GM12878 (cell line): Measurements from ENCODE around the gene CD1B. TPM values are rescaled to one million over a fixed set of nuclear protein-coding genes. Genes with fewer than 3 reads are reported as not detected.
A peak's percentile ranks its signal among the peaks of the same experiment; 100 is the strongest.

ENCODE experiments used
- ATAC-seq: fragments of 200-7000 bp; cut with Tn5 transposase; 3 replicates; pipeline ENCODE4 v1.9.1; 2020; ENCODE audit warnings: mild to moderate bottlenecking, moderate library complexity
- BruUV-seq: library from RNA; stranded (reverse); fragments of 400-500 nt; replicated peaks from 2 replicates; lab custom pipeline; 2021; lab: Mats Ljungman, UMichigan
- CTCF ChIA-PET: fragments of 300-600 bp; sonication (Branson Sonifier 250); formaldehyde crosslinking; extraction: SDS; loops from one replicate; lab custom pipeline; 2021; ENCODE audit warnings: inconsistent platforms; lab: Yijun Ruan, JAX
- POLR2A ChIA-PET: fragments of 350-600 bp; formaldehyde crosslinking; extraction: SDS; loops from one replicate; lab custom pipeline; 2021; ENCODE audit warnings: inconsistent platforms; lab: Charles Lee
- RAD21 ChIA-PET: fragments of 300-600 bp; sonication (Branson Sonifier 250); formaldehyde crosslinking; loops from one replicate; lab custom pipeline; 2023; ENCODE audit warnings: antibody characterized with exemption; ENCODE audit not compliant: unreplicated experiment; lab: Charles Lee
- SMC1A ChIA-PET: fragments of 300-600 bp; sonication (Branson Sonifier 250); formaldehyde crosslinking; loops from one replicate; lab custom pipeline; 2023; ENCODE audit not compliant: unreplicated experiment, uncharacterized antibody; lab: Charles Lee
- DNase-seq: peaks from one replicate; pipeline ENCODE4 v3.0.0-alpha.2; 2011; ENCODE audit warnings: low read depth, low spot score
- FAIRE-seq: peaks from 3 replicates; lab custom pipeline; 2011; peaks lifted over from hg19 to GRCh38; lab: Jason Lieb, UNC
- H2AFZ ChIP-seq: 2 replicates; pipeline ENCODE4 v1.6.0; 2011; ENCODE audit warnings: low read depth, low read length, control low read depth; ENCODE audit not compliant: control insufficient read depth
- H3K27ac ChIP-seq: 2 replicates; pipeline ENCODE4 v1.5.1; 2011; ENCODE audit warnings: control low read depth; ENCODE audit not compliant: control insufficient read depth, insufficient read depth
- H3K27me3 ChIP-seq, 2 experiments: replicated peaks in 1 of 2; 2 replicates each; pipeline versions ENCODE4 v1.6.0 to v1.6.1; 2011; ENCODE audit warnings: low read length in 1 of 2; ENCODE audit not compliant: control insufficient read depth in 2 of 2, insufficient read depth in 2 of 2
- H3K36me3 ChIP-seq, 2 experiments: 2 replicates each; pipeline ENCODE4 v1.5.1; 2011; ENCODE audit warnings: low read length in 1 of 2; ENCODE audit not compliant: control insufficient read depth in 2 of 2, insufficient read depth in 2 of 2
- H3K4me1 ChIP-seq: 2 replicates; pipeline ENCODE4 v1.6.1; 2011; ENCODE audit warnings: mild to moderate bottlenecking, low read length, moderate library complexity, mixed read lengths; ENCODE audit not compliant: control insufficient read depth, insufficient read depth
- H3K4me2 ChIP-seq: 2 replicates; pipeline ENCODE4 v1.6.0; 2011; ENCODE audit warnings: control low read depth; ENCODE audit not compliant: control insufficient read depth, insufficient read depth
- H3K4me3 ChIP-seq: fragments of 200-600 bp; sonication (generic); 2 replicates; pipeline ENCODE4 v1.5.1; 2016
- H3K79me2 ChIP-seq: 2 replicates; pipeline ENCODE4 v1.6.0; 2011; ENCODE audit warnings: low read length; ENCODE audit not compliant: control insufficient read depth, insufficient read depth
- H3K9ac ChIP-seq: 2 replicates; pipeline ENCODE4 v1.8.0; 2011; ENCODE audit warnings: low read length, control low read depth, mixed read lengths; ENCODE audit not compliant: control insufficient read depth, insufficient read depth
- H3K9me3 ChIP-seq: replicated peaks from 3 replicates; pipeline ENCODE4 v1.5.1; 2011; ENCODE audit warnings: mild to moderate bottlenecking, low read length; ENCODE audit not compliant: control insufficient read depth, insufficient read depth
- H4K20me1 ChIP-seq: 2 replicates; pipeline ENCODE4 v1.6.0; 2011; ENCODE audit not compliant: control insufficient read depth, insufficient read depth
- BACH1 ChIP-seq: fragments of 450-650 bp; IDR thresholded peaks from 2 replicates; pipeline ENCODE4 v1.6.1; 2017; ENCODE audit warnings: mild to moderate bottlenecking, borderline replicate concordance
- CBX3 ChIP-seq: fragments of 200-600 bp; sonication (generic); IDR thresholded peaks from 2 replicates; pipeline ENCODE4 v1.6.1; 2016; ENCODE audit warnings: low read depth, borderline replicate concordance
- CHD2 ChIP-seq: IDR thresholded peaks from 2 replicates; pipeline ENCODE4 v1.6.1; 2011; ENCODE audit warnings: low read depth, low read length, improper control_type of control experiment, borderline replicate concordance
- CHD4 ChIP-seq: fragments of 200-600 bp; sonication (generic); IDR thresholded peaks from 2 replicates; pipeline ENCODE4 v1.6.1; 2016; ENCODE audit warnings: mild to moderate bottlenecking
- EP300 ChIP-seq, 2 experiments: fragments of 150-350 bp in 1 of 2; IDR thresholded peaks; 2 replicates each; pipeline ENCODE4 v1.6.1; 2011 to 2012; ENCODE audit warnings: low read depth in 2 of 2, low read length in 2 of 2, borderline replicate concordance in 1 of 2, improper control_type of control experiment in 1 of 2, inconsistent platforms in 1 of 2; ENCODE audit not compliant: control insufficient read depth in 1 of 2
- FOXM1 ChIP-seq: IDR thresholded peaks from 2 replicates; pipeline ENCODE4 v1.6.1; 2012; ENCODE audit warnings: low read depth, mild to moderate bottlenecking, inconsistent platforms, low read length, moderate library complexity
- HDGF ChIP-seq: fragments of 450-650 bp; IDR thresholded peaks from 2 replicates; pipeline ENCODE4 v1.6.1; 2016; ENCODE audit warnings: antibody characterized with exemption
- LARP7 ChIP-seq: fragments of 450-650 bp; IDR thresholded peaks from 2 replicates; pipeline ENCODE4 v1.6.1; 2017; ENCODE audit warnings: mild to moderate bottlenecking
- NFIC ChIP-seq: IDR thresholded peaks from 2 replicates; pipeline ENCODE4 v1.6.1; 2012; ENCODE audit warnings: low read depth, mild to moderate bottlenecking, inconsistent platforms, low read length, moderate library complexity
- NFYA ChIP-seq: IDR thresholded peaks from 2 replicates; pipeline ENCODE4 v1.6.1; 2011; ENCODE audit warnings: low read depth, mild to moderate bottlenecking, low read length, improper control_type of control experiment, borderline replicate concordance
- PAX5 ChIP-seq: IDR thresholded peaks from 2 replicates; pipeline ENCODE4 v1.6.1; 2011; ENCODE audit warnings: low read depth, low read length, borderline replicate concordance
- POLR2AphosphoS2 ChIP-seq: IDR thresholded peaks from 2 replicates; pipeline ENCODE4 v1.6.1; 2011; ENCODE audit warnings: low read depth, mild to moderate bottlenecking, low read length, improper control_type of control experiment, moderate library complexity
- RFX5 ChIP-seq: IDR thresholded peaks from 2 replicates; pipeline ENCODE4 v1.6.1; 2011; ENCODE audit warnings: low read depth, low read length, improper control_type of control experiment
- SUZ12 ChIP-seq: fragments of 200-600 bp; sonication (generic); IDR thresholded peaks from one replicate; pipeline ENCODE4 v1.6.1; 2018; ENCODE audit warnings: antibody characterized with exemption, mild to moderate bottlenecking; ENCODE audit not compliant: unreplicated experiment
- ZNF207 ChIP-seq: fragments of 450-650 bp; IDR thresholded peaks from 2 replicates; pipeline ENCODE4 v1.6.1; 2014; ENCODE audit warnings: antibody characterized with exemption, mild to moderate bottlenecking, borderline replicate concordance
- WGBS: methylation state at CpG from one replicate; pipeline ENCODE4 v1.1.6; 2016; ENCODE audit warnings: low lambda C conversion rate; ENCODE audit not compliant: insufficient replicate concordance, insufficient coverage; ENCODE audit errors: missing lambda C conversion rate; 5-methylcytosine and 5-hydroxymethylcytosine counted together
- in situ Hi-C: fragments of 300-500 bp; cut with MboI; formaldehyde crosslinking; loops from 9 replicates; pipeline ENCODE4 v1.14.3; 2018; ENCODE audit warnings: mixed read lengths
- intact Hi-C: fragments of 100-400 bp; cut with micrococcal nuclease; formaldehyde crosslinking; loops from one replicate; pipeline ENCODE4 v1.14.2; 2022; ENCODE audit not compliant: unreplicated experiment
- polyA plus RNA-seq, 11 experiments: library from polyadenylated mRNA; depleted of rRNA in 4 of 11; unstranded in 6 of 11; stranded (reverse) in 5 of 11; fragments of >200 nt; fragmentation: Nextera tagmentation in 4 of 11; fragmentation: Illumina TruSeq in 1 of 11; extraction: Ambion mirVana in 4 of 11; extraction: Trizol in 1 of 11; gene quantifications; 1 replicate in 1 of 11; 2 replicates in 10 of 11; pipeline versions ENCODE4 v1.2.1 to v1.2.3, GENCODE V29; 2011 to 2016; ENCODE audit warnings: inconsistent platforms in 2 of 11, missing spikeins in 2 of 11, low read depth in 1 of 11
- total RNA-seq, 4 experiments: library from RNA; depleted of rRNA in 3 of 4; stranded (reverse); fragments of >200 nt in 3 of 4; fragmentation: Illumina TruSeq in 1 of 4; extraction: Trizol in 1 of 4; gene quantifications; 2 replicates each; pipeline versions ENCODE4 v1.2.1 to v1.2.3, GENCODE V29; 2013 to 2021
- TF ChIP-seq, protein P1 (sequence below): IDR thresholded peaks from 2 replicates; pipeline ENCODE4 v1.6.1; 2011; ENCODE audit warnings: low read depth, low read length, improper control_type of control experiment, borderline replicate concordance
- TF ChIP-seq, protein P2 (sequence below): fragments of 450-650 bp; IDR thresholded peaks from 2 replicates; pipeline ENCODE4 v1.6.1; 2014; ENCODE audit warnings: mild to moderate bottlenecking
- TF ChIP-seq, protein P3 (sequence below): fragments of 450-650 bp; IDR thresholded peaks from 2 replicates; pipeline ENCODE4 v1.6.1; 2017; ENCODE audit warnings: mild to moderate bottlenecking
- TF ChIP-seq, protein P4 (sequence below): IDR thresholded peaks from 2 replicates; pipeline ENCODE4 v1.6.1; 2011; ENCODE audit warnings: borderline replicate concordance, low read depth, mild to moderate bottlenecking, moderate library complexity, mixed read lengths, low read length; ENCODE audit not compliant: insufficient read depth; ENCODE audit errors: extremely low read length

The CD1B gene
- total and polyA plus RNA-seq, 10 of the 15 experiments (the other 5 are each of a cell fraction or from before 2014, with no cell fraction given), result not detected

DNA sequence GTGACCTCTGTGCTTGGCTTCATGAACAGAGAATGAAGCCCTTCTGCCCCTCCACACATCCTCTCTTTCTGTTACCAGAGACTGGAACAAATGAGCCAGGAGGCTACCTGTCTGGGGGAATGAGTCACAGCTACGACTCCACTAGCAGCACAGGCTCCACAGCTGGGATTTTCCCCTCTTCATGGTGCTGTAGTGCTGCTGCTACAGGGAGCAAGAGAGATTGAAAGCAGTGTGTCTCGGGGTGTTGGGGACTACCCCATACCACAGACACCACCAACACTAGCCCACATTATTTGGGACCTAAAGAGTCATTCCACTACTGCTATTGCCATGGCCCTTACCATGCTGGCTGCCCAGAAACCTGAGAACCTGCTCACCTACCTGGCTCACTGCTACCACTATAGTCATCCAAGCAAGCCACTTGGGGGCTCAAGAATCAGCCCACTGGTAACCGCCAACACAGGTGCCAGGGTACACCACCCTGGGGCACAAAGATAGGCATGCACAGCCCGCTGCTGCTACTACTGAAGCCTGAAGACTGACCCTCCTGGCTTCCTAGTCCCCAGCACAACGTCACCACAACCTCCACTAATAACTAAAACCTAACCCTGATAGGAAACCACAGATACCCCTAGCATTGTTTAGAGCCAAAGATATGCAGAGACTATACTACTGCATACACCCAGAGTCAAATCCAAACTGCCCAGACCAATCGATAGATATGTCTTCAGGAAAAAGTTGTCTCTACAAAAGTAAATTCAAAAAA is 40.0 kb upstream of the CD1B start:
- no peak overlapping the region for H3K9ac ChIP-seq
- peaks cover 3% of the 10 kb centered on the region; the same call in 1 of the 2 replicates for H3K4me1 ChIP-seq
- H2AFZ ChIP-seq, result no peak overlapping the region
- no peak for FAIRE-seq
- under 1% methylated on average over 6 of the region's 6 CpGs for WGBS
- intact Hi-C loops (no loop called here), in situ Hi-C loops (no loop called here)
- no peak overlapping the region for H3K4me2 ChIP-seq
- no TSS peak for BruUV-seq
- no peaks in the 10 kb centered on the region for H3K27me3 ChIP-seq
- DNase-seq, result peak; percentile 45
- RAD21 ChIA-PET, result interaction anchor here (1.1 kb wide), 1 partner anchor 41 kb away, joined by 3 read pairs; no protein-coding TSS in a partner anchor
- SMC1A ChIA-PET, result no interaction called here
- no peak overlapping the region for H3K4me3 ChIP-seq
- no peak overlapping the region for H3K27ac ChIP-seq
- H3K79me2 ChIP-seq, result no peaks in the 10 kb centered on the region
- H4K20me1 ChIP-seq, result no peaks in the 10 kb centered on the region
- POLR2A ChIA-PET, result no interaction called here
- H3K9me3 ChIP-seq, result no peaks in the 10 kb centered on the region; the same call in 2 of the 3 replicates
- CTCF ChIA-PET, result no interaction called here
- no peaks in the 10 kb centered on the region for H3K36me3 ChIP-seq
- peak; percentile 98 for ATAC-seq
- TF ChIP-seq ZNF207 (no peak), POLR2AphosphoS2 (no peak), BACH1 (no peak), LARP7 (no peak), PAX5 (no peak), NFYA (no peak), CHD4 (no peak), CBX3 (no peak), NFIC (no peak), CHD2 (no peak), HDGF (no peak), SUZ12 (no peak), RFX5 (no peak), EP300 (IDR thresholded peaks at IDR 0.05; ENCODE audit: borderline replicate concordance in 1 of 2, control insufficient read depth in 1 of 2, low read depth in 2 of 2, low read length in 2 of 2) (no peak), FOXM1 (no peak)
- TF ChIP-seq, protein P1, sequence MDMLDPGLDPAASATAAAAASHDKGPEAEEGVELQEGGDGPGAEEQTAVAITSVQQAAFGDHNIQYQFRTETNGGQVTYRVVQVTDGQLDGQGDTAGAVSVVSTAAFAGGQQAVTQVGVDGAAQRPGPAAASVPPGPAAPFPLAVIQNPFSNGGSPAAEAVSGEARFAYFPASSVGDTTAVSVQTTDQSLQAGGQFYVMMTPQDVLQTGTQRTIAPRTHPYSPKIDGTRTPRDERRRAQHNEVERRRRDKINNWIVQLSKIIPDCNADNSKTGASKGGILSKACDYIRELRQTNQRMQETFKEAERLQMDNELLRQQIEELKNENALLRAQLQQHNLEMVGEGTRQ, result no peak
- TF ChIP-seq, protein P2, sequence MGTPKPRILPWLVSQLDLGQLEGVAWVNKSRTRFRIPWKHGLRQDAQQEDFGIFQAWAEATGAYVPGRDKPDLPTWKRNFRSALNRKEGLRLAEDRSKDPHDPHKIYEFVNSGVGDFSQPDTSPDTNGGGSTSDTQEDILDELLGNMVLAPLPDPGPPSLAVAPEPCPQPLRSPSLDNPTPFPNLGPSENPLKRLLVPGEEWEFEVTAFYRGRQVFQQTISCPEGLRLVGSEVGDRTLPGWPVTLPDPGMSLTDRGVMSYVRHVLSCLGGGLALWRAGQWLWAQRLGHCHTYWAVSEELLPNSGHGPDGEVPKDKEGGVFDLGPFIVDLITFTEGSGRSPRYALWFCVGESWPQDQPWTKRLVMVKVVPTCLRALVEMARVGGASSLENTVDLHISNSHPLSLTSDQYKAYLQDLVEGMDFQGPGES, result no peak
- TF ChIP-seq, protein P3, sequence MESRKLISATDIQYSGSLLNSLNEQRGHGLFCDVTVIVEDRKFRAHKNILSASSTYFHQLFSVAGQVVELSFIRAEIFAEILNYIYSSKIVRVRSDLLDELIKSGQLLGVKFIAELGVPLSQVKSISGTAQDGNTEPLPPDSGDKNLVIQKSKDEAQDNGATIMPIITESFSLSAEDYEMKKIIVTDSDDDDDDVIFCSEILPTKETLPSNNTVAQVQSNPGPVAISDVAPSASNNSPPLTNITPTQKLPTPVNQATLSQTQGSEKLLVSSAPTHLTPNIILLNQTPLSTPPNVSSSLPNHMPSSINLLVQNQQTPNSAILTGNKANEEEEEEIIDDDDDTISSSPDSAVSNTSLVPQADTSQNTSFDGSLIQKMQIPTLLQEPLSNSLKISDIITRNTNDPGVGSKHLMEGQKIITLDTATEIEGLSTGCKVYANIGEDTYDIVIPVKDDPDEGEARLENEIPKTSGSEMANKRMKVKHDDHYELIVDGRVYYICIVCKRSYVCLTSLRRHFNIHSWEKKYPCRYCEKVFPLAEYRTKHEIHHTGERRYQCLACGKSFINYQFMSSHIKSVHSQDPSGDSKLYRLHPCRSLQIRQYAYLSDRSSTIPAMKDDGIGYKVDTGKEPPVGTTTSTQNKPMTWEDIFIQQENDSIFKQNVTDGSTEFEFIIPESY, result no peak
- TF ChIP-seq, protein P4, sequence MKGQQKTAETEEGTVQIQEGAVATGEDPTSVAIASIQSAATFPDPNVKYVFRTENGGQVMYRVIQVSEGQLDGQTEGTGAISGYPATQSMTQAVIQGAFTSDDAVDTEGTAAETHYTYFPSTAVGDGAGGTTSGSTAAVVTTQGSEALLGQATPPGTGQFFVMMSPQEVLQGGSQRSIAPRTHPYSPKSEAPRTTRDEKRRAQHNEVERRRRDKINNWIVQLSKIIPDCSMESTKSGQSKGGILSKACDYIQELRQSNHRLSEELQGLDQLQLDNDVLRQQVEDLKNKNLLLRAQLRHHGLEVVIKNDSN, result no peak
